Kasumi-1 (cell line): ENCODE measurements around the gene TMCC3.
"Not testable (repeated sequence)": the region's sequence is repeated elsewhere in the genome, so short reads cannot be mapped to it uniquely, and the experiment has no call there.

Source experiments
- DNase-seq, 2 experiments: peaks; one replicate each; lab custom pipeline; 2025; lab: John Stamatoyannopoulos, UW

Gene TMCC3

DNA sequence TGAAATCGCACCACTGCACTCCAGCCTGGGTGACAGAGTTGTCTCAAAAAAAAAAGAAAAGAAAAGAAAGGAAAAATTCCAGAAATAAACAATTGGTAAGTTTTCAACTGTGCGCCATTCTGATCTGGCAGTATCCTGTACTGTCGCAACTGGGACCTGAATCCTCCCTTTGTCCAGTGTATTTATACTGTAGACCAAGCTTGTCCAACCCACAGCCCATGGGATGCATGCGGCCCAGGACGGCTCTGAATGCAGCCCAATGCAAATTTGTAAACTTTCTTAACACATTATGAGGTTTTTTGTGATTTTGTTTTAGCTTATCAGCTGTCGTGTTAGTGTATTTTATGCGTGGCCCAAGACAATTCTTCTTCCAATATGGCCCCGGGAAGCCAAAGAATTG lies 84.7 kb downstream of the TMCC3 start:
- no peak for DNase-seq

DNA sequence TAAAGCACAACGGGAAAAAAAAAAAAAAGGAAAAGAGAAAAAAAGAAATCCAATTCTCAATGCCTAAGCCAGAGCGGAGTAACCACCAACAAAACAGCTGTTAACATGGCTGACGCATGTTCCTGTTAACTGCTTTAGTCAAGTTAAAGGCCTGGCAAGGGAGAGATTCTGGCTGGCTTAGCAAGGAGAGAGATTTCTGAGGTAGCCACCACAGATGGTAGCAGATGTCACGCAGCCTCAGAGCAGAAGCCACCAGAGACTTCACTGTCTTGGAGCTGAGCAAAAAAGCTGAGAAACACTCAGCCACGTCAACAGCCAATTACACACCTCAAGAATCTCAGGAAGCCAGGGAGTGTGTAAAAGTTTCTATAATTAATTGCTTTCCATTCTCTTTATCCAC lies 87.1 kb downstream of the TMCC3 start:
- DNase-seq = no peak

DNA sequence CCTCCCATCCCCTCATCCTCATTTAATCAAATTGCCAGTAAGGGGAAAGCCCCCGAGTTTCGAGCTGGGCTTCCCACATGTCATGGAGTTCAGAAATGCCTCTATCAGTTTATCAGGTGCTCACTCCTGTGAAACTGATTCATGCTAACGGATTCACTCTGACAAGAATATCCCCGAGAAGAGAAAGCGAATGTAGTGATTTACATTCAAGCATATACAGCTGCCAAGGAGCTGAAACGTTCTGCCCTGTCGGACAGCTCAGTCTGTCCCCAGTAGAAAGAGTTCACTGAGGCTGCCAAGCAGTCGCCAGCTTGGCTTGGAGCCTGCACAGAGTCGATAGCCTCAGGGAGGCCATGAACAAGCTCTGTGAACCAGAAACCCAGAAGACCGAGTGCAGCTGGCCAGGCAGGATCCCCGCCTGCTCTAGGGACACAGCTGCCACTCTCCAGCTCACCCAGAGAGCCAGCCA lies 88.4 kb downstream of the TMCC3 start:
- DNase-seq = no peak

DNA sequence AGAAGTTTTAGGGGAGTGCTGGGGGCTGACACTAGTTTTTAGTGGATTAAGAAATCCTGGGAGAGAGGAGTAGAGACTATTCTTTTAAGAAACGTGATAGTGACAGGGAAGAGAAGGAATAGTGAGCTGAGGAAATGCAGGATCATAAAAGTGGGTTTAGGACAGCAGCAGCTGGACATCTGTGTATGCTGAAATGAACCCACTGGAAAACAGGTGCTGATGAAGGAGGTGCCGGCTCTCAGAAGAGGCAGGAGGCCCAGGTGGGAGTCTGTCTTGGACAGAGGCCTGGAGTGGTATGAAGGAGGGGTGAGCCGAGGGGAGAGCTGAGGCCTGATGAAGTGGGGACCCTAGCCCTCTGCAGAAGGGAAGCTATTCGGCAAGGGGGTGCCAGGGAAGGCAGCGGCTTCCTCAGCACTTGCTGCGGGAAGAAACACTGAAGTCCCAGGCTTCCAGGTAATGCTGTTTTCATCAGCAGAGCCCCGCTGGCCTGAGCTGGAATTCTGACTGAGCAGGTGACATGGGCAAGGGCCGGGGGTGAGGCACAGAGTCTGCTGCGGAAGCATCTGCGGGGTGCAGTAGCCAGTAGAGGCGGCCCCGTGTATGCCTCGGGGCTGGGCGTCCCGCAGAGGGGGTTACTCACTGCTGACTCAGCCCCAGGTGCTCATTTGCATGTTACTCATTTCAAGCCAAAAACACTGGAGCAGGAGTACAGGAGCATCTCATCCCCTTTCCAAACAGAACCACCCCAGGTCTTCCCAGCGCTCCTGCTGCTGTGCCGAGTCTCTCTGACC lies 89.7 kb downstream of the TMCC3 start:
- no peak for DNase-seq

DNA sequence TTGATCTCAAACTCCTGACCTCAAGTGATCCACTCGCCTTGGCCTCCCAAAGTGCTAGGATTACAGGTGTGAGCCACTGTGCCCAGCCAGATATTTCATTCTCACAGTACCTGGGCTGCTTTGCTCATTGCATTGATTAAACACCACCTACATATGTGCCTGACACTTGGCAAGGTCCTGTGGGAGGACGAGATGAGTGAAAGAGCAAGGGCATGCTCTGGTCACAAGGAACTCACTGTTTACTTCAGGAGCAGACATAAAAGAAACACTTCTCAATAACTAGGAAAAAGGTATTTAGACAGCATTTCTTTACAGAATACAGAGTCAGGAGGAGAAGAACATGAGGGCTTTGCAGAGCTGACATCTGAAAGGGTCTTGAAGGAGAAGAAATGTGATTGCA lies 91.7 kb downstream of the TMCC3 start:
- no peak for DNase-seq

DNA sequence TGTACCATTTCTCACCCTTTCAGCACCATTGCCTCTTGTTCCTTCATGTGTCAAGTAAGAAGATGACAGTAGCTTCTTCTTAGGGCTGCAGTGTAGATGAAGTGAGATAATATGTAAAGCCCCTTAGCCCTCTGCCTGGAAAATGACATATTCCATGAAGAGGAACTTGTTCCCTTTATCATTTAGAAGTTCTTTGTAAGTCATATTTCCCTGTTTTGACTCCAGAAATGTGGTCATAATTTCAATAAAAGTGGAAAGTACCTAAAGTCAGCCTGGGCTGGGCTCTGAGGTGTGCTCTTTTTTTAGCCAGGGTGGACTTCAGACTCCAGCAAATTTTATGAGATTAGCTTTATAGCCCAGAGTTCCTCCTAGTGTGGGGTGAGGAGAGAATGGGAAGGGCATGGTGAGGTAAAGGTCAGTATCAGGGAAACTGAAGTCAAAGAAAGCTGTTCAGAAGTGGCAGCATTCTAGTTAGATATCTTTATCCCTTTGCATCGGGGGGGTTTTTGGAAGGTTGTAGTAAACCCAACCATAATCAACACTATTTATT lies 92.5 kb downstream of the TMCC3 start:
- no peak for DNase-seq

DNA sequence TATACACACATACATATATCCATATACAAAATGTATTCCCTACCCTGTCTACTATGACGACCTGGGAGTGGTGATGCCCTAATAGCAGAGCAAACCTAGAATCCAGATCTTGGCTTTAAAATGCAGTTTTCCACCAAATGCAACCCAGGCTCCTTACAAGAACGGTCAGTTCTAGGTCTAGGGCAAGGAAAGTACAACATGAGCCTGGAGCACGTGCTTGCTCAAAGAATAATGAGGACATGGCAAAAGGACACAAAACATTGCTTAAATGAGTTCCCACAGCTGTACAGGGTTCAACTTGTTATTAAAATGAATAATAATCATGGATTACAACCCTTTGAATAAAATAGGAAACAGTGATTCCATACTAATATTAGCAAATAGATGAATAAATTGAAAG lies 94.7 kb downstream of the TMCC3 start:
- no peak for DNase-seq

DNA sequence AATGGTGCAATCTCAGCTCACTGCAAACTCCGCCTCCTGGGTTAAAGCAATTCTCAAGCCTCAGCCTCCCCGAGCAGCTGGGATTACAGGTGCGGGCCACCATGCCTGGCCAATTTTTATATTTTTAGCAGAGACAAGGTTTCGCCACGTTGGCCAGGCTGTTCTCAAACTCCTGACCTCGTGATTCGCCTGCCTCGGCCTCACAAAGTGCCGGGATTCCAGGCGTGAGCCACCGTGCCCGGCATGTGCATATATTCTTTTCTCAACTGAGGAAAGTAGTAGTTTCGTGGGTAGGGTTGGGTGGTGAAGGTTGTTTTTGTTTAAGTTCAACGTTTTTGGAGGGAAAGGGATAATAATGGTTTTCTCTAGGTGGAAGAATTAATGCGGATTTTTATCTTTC lies 96.5 kb downstream of the TMCC3 start:
- no peak for DNase-seq

DNA sequence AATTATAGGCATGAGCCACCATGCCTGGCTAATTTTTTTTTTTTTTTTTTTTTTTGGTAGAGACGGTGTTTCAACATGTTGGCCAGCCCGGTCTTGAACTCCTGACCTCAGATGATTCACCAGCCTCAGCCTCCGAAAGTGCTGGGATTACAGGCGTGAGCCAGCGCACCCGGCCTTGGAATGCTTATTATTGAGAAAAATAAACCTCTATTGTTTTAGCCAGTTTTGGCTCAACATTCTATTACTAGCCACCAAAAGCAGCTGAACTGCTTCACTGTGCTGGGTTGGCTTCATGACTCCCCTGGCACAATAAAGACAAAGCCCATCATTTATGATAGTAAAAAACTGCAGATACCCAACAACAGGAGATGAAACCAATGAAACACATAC lies 97.2 kb downstream of the TMCC3 start:
- DNase-seq = no peak

DNA sequence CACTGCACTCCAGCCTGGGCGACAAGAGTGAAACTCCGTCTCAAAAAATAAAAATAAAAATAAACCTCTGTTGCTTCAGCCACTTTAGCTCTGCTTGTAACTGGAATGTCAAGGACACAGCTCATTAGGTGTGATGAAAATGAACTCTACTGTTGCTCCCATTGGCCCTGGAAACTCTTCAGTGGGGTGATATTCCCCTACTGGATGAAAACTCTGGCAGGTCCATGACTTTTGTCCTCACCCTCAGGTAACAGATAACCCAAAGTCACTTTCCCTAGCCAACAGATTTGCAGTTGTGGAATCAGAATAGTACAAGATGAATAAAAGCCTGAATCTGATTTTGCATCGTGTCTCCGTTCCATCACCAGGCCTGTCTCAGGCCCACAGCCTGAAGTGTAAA lies 98.5 kb downstream of the TMCC3 start:
- no peak for DNase-seq

DNA sequence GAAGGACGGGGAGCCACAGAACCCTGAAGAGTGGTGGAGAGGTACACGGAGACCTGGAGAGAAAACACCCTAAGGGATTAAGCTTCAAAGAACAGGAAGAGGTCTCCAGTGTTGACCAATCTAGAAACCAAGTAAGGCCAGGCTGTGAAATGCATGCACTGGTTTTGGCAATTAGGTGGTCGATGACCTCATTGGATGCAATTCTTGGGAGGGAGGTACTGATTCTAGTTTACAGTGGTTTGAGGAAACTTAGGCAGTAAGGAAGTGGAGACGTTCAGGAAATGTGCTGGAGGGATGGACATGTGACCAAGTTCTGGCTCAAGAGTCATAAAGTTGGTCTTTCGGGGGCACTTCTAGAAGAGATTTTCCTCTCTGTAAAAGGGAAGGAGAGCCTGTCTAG lies 99.4 kb downstream of the TMCC3 start:
- DNase-seq = no peak

DNA sequence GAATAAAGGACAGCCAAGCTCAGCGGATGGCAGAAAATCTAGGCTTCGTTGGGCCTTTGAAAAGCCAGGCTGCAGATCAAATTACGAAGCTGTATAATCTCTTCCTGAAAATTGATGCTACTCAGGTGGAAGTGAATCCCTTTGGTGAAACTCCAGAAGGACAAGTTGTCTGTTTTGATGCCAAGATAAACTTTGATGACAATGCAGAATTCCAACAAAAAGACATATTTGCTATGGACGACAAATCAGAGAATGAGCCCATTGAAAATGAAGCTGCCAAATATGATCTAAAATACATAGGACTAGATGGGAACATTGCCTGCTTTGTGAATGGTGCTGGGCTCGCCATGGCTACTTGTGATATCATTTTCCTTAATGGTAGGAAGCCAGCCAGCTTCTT lies 101.5 kb downstream of the TMCC3 start:
- DNase-seq = not testable (repeated sequence)

DNA sequence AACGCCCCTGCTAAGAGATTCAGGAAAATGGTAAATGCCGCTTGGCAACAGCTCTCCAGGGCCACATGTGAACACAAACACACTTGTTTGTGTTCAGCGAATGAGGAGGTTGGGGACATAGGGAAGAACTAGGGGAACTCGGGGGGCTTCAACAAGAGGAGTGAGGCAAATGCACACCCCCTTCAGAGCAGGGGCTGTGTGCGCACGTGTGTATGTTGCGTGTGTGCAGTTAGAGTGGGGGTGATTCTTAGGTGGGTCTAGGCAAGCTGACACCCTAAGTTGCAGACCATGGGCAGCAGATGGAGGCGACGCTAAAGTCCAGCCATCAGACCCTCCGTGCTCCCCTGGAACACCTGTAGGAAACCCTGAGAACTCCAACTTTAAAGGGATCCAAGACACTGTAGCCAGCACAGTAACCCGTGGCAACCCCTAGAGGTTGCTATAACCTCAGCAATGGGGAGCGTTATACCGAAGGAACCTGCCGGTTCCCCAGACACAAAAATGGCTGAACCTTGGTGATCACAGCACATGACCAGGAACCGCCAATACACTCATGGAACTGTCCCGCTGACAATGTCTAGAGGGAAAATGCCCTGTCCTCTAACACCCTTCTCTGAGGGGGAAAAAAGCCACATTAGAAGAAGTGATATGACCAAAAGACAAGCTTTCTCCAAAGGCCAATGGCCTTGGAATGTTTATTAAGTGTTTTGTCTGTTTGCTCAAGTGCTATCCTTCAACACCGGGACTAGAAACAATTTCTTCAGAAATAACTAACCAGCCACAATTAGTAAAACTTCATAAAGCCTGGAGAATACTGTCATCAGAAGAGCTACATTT lies 104.2 kb downstream of the TMCC3 start:
- DNase-seq = no peak

DNA sequence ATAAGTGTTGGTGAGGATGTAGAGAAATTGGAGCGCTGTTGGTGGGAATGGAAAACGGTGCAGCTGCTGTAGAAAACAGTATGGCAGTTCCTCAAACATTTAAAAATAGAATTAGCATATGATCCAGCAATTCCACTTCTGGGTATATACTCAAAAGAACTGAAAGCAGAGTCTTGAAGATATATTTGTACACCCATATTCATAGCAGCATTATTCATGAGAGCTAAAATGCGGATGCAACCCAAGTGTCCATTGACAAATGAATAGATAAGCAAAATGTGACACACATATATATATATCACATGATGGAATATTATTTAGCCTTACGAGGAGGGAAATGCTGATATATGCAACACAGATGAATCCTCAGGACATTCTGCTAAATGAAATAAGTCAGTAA lies 106.0 kb downstream of the TMCC3 start:
- no peak for DNase-seq

DNA sequence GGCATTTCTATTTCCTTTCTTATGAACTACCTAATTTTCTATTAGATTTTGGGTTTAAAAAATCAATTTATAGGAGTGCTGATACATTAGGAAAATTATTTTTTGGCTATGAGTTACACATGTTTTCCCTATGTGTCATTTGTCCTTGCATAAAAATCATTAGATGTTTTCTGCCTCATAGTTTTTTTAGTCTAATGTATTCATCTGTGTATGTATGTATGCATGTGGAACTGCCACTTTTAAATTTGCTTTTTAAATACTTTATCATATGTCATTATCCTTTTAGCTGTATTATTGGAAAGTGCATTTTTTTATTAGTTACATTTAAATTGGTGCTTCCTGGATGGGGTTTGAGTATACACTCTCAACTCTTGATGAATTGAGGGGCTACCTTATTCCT lies 112.0 kb downstream of the TMCC3 start:
- no peak for DNase-seq

DNA sequence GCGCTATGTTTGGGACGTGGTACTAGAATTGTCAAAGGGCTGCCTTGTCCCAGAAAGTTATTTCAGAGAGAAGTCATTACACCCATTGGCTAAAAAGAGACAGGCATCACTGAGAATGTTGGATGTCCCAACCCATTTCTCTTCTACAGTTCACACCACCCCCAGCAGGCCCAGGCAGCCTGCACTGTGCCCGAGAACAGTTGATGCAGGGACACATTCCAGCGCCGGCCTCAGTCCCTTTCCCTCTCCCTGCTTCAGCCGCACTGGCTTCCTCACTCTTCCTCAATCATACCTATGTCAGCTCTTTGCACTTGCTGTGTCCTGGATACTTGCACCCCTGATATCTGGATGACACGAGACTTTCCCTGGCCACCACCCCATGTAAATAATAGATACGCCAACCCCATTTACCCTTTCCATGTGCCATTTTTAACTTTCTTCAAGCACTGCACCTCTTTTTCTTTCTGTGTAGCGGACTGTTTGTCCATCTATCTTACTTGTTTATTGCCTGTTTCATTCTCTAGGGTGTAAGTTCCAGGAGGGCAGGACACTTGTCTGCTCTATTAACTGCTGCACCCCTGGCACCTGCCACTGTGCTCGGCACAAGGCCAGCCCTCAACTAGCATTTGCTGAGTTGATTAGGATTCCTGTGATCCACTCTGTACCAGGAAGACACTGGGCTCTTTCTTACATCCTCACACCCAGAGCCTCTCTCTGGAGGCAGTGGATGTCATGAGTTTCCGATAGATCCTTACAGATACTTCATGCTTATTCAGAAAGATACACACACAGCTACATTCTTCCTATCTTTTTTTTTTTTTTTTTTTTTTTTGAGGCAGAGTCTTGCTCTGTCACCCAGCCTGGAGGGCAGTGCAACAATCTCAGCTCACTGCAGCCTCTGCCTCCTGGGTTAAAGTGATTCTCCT lies 114.1 kb downstream of the TMCC3 start:
- DNase-seq = no peak

DNA sequence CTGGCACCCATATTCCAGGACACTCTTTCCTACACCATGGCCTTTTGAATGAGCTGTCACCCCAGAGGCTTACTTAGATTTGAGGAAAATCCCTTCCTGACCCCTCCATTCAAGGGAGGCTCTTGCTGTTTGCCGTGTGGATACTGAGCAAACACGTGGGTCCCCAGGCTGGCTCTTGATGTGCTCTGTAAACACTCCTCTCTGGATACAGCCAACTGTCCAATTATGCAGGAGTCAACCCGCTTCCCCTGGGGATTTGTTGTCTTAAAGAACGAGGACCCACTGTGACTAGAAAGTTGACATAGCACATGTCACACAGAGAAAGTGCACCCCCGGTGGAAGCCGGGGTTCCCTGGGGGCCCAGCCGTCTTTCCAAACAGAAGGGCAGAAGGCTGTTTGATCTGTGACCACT lies 114.8 kb downstream of the TMCC3 start:
- no peak for DNase-seq

DNA sequence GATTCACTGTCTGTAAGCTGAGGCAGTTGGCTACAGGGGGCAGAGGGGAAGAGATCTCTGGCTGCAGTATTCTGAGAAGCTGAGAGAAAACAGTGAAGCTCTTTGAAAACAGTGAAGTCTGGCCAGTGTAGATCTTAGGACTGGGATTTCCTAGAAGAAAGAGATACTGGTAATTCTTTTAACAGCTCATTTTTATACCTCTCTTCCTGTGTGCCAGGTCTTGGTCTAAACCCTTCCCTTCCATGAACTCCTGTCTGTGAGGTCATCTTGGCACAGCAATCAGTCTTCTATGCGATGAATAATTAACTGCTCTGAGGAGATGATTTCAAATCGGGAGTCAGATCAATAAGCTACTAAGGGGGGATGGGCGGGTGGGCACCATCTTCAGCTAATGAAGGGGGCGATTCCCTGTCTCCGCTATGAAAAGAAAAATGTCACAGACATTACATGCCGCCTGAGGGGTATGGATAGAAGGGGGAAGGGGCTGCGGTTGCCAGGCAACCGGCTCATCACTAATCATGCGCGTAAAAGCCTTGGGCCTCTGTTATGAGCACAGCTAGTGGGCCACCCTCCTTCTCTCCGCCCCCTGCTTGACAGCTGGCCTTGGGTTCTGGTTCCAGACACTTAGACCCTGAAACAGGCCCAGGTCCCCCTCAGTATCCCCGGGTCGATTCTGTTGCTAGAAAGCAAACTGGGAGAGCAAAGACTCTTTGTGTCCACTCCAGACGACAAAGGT lies 115.4 kb downstream of the TMCC3 start:
- no peak for DNase-seq

DNA sequence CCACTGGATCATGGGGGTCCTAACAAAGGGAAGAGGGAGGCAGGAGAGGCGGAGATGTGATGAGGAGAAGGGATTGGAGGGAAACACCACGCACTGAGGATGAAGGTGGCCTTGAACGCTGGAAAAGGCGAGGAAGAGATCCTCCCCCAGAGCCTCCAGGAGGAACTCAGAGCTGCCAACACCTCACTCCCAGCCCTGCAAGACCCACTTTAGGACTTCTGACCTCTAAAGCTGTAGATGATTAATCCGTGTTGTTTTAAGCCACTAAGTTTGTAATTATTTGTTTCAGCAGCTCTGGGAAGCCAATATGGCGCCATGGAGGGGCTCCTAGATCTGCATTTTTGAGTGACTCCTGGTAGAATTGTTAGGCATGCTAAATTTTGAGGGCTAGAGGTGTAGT lies 116.1 kb downstream of the TMCC3 start:
- DNase-seq = no peak

DNA sequence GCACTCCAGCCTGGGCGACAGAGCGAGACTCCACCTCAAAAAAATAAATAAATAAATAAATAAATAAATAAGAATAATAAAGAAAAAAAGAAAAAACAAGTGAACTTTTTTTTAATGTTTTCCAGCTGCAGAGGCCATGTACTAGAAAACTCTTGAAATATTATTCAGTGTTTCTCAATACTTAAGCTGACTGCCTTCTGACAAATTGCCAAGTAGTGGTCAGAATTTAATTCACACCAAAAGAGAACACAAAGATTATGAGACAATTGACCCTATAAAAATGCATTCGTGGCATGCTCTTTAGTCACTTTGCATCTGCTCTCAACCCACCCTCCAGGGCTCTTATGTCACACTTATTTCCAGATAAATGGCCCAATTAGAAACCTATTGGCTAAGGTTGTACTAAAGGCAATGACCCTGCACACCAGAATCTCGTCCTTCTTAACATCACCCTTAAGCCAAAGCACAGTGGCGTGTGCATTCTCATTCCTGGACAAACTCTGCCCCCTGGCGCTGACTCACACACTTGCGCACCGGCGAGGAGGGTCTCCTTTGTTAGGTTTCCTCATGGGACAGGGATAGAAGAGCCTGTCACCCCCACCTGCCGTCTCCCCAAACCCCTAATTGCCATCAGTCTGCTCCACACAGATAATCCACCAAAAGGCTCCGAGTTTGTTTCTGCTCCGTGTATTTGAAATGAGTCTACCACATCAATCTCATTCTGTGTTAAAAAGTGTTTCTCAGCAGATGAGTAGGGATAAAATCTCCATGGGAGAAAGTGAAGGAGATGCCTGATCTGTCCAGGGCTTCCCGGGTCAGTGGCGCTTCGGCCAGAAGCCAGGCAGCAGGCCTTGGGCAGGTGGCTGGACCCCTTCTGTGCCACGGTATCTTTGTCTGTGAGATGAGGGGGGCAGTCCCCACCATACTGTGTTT lies 117.6 kb downstream of the TMCC3 start:
- peak; percentile 72 to 84 for DNase-seq
